GM19324 (cell line): ENCODE results near the gene GULP1.

Source experiments
- ATAC-seq: cut with Tn5 transposase; IDR thresholded peaks from one replicate; pipeline ENCODE4 v1.9.1; 2021; ENCODE audit warnings: mild to moderate bottlenecking, moderate library complexity; ENCODE audit not compliant: unreplicated experiment, low FRiP score

GULP1 gene

GRCh38 chr2:188365058-188365641 lies 73.5 kb downstream of the GULP1 start:
- ATAC-seq = no peak

DNA sequence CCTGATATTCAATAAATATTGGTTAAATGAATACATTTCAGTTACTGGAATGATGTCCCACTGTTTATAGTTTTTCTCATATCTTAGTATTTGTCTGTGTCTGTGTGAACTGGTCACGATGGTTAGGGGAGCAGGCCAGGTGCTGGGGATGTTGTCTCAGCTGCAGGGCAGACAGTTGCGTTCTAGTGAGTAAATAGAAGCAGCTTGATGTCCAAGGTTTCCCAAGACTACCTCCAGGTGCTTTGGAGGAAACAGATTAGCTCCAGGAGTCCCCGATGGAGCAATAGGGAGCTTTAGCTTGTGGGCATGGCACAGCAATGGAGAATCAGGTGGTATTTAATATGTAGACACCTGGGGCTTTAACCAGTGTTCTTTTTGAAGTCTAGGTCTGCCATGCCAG lies 75.5 kb downstream of the GULP1 start:
- ATAC-seq = no peak

GRCh38 chr2:188369365-188369764 lies 77.7 kb downstream of the GULP1 start:
- ATAC-seq = peak; percentile 73

- no peak for ATAC-seq
Measured at GRCh38 chr2:188378371-188378950, 86.8 kb downstream of the GULP1 start.

DNA sequence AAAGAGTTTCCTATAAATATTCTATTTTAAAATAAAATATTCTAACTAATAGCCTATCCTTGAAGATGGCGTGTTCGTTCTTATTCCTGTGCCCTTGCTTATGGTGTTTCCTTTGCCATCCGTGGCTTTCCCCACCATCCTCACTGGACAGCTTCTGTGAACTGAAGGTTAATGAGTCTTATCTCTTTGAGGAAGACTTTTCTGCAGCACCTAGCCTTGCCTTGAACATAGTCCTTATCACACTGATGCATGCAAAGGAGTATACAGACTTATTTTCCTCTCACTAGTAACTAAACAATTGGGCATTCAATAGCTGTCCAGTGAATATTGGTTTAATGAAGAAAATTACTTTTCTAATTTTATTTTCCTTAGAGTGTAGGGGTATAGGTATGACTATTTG lies 88.1 kb downstream of the GULP1 start:
- no peak for ATAC-seq

DNA sequence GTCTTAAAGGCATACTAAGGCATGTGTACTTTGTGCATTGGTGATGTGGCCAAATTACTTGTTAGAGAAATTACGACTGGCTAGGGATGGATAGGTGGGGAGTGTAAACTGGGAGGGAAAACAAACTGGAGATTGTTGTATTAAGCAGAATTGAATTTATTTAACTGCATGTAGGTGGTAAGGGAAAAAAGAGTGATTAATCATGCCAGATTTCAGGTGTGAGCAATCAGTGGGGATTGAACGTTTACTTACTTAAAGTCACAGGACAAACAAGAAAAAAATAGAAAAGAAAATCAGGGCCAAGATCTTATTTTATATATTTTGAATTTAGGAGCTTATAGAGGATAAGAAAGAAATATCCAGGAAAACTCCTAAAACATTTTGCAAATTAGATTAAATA lies 88.6 kb downstream of the GULP1 start:
- ATAC-seq = no peak

DNA sequence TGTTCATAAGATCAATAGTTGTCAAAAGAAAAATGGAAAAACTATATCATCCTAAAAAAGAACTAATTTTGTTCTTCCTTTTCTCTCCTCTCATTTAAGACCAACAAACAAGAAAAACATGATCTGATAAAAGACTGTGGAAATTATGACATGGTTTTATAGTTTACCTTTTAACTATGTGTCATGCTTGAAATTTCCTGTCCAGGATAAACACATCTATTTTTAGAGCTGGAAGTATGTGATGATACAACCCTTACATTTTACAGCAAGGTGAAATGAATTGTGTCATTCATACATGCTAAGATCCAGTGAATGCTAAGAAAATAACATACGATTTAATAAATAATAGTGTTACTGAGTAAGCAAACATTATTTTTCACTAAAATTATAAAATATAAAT lies 89.9 kb downstream of the GULP1 start:
- ATAC-seq = no peak

DNA sequence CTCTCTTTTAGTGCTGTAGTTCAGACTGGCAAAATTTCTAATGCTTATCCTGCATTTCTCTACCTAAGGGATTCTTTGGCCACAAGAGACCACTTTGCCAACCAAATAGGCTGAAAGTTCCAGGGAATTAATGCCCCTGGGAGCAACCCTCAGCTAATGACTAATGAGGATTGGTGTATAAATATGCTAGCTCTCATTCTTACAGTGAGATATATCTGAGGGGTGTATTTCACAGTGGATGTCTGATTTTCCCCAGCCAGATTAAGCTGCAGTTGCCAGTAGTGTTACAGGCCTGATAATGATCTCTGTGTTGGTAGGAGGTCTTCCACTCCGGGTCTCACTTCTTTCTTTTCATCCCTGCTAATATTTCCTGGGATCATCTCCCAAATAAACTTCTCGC lies 90.4 kb downstream of the GULP1 start:
- no peak for ATAC-seq

GRCh38 chr2:188383158-188383557 lies 91.5 kb downstream of the GULP1 start:
- ATAC-seq = no peak

DNA sequence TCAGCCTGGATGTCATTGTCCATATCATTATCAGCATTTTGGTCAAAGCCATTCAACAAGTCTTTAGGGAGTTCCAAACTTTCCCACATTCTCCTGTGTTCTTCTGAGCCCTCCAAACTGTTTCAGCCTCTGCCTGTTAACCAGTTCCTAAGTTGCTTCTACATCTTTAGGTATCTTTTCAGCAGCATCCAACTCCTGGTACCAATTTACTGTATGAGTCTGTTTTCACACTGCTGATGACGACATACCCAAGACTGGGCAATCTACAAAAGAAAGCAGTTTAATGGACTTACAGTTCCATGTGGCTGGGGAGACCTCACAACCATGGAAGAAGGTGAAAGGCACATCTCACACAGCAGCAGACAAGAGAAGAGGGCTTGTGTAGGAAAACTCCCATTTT lies 94.2 kb downstream of the GULP1 start:
- no peak for ATAC-seq

DNA sequence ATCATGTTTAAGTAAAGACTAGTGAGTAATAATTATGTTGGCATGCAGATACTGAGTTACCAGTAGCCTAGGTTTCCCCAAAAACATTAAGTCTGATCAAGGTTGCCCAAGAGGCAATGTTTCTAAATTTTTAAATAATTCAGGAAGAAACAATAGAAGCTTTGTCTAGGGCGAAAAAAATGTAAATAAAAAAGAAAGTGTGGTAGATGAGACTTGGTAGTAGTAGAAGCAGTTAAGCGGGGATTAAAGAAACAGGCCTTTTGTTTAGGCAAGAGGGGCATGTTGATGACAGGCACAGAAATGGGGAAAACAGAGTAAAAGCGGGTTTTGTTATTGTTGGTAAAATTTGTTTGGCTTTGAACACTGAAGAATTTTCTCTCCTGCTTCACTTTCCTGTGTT lies 97.2 kb downstream of the GULP1 start:
- no peak for ATAC-seq

- no peak for ATAC-seq
Measured at GRCh38 chr2:188391354-188391753, 99.7 kb downstream of the GULP1 start.

DNA sequence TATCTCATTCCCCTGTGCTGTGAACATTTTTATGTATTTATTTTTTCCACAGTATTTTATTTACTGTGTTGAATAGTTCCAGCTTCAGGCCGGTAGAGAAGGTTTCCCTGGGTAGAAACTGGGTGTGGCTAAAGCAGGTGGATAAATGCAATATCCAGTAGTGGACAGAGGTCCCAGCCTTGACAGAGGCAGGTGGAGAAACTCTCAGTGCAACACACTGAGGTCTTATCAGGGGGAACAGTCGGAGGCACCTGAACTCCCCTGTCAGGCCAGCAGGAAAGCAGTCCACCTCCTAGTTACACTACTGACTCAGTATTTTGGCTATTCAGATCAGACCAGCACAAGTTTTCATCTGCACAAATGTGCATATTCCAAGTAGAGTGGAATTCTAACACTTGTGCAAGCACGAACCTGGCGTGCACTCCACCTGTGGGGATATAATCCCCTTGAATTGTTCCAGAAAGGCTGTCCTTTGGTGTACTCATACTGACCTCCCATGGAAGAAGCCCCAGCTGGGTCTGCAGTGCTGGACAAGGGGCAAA lies 103.3 kb downstream of the GULP1 start:
- no peak for ATAC-seq

DNA sequence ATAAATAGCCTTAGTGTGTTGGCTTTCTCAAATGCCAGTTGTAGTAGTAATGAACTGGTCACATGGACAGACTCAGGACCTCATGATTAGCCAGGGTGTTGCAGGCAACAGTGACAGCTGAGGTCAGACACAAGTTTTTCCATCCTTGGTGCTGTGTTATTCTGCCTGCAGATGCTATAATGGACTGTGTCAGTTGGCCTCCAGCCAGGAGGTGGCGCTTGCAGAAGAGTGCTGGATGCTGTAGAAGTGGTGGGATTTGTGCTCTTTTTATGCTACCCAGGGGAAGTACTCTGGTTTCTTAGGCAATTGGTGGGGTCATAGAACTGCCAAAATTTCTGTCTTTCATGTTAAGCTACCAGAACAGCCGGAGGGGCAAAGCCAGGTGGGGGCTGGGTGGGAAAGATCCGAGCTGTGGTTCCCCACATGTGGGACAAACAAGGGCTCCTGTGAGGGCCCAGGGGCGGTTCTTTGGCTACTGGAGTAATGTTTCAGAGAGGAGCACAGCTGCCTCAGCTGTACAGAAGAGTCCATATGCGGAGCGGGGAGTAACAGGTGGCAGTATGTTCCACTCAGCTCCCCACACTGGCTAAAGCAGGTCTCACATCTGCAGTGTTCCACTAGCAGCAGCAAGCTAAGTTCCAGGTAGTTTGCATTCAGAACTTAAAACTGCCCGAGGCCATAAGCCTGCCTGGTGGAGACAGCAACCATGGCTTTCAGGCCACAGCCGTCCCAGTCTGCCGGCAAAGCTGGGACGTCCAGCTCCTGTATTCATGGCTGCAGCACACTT lies 104.4 kb downstream of the GULP1 start:
- ATAC-seq = no peak

DNA sequence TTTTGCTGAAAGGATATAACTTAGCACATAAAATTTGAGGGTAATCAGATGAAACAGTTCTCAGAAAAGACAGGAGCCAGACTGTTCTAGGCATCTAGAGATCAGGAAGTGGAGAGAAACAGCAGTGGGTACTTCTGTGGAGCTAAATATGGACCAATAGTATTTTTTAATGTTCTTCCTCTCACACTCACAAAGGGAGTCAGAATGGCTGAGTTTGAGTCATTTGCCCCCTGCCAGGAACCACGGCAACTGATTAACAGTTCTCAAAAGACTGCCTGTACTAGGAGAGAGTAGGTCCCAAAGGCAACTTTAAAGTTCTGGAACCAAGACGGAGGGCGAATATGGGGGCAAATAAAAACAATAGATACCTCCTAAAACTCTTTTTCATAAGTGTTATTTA lies 107.5 kb downstream of the GULP1 start:
- no peak for ATAC-seq

DNA sequence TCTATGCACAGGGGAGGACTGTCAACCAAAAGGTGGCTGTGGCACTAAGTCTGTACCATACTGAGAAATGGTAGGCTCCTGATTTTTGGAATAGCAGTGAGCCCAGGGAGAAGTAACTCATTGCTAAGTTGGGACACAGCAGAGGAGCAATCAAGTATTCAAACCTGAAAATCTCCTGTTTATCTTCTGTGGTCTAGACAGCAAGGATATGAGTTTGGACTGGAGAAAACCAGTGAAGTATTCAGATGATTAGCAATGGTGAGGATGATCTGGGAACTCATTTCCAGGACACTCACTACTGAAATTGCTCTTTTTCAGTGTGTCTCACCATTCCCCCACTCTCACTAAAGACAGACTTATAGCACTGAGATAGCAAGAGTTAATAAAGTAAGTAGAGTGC lies 112.0 kb downstream of the GULP1 start:
- no peak for ATAC-seq

- no peak for ATAC-seq
Measured at GRCh38 chr2:188404341-188405004, 112.8 kb downstream of the GULP1 start.

- ATAC-seq = no peak
Measured at GRCh38 chr2:188406414-188406813, 114.7 kb downstream of the GULP1 start.

- ATAC-seq = no peak
Measured at GRCh38 chr2:188410504-188411235, 119.0 kb downstream of the GULP1 start.

GRCh38 chr2:188412190-188412589 lies 120.5 kb downstream of the GULP1 start:
- no peak for ATAC-seq

DNA sequence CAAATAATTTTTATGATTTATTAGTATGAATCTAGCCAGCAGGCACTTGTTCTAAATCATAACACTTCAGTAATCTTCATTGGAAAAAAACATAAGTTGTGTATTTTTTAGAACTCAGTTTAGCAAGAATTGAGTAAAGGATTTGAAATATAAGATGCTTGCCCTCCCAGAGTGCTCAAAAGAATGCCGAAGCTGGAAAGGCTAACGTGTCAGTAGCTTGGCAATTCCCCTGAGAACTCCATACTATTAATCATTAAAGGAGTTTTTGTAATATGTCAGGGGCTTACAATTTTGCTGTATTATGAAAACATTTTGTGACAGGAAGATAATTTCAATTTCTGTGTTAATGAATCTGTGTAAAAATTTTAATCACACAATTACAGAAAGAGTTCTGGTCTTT lies 122.7 kb downstream of the GULP1 start:
- ATAC-seq = no peak
